SK-N-SH (cell line): ENCODE measurements around the gene PARVA. TPM values are rescaled to one million over a fixed set of nuclear protein-coding genes. Genes with fewer than 3 reads are reported as not detected.

Experiments used
- CTCF ChIA-PET: fragments of 300-600, 350-600 bp; formaldehyde crosslinking; extraction: SDS; loops from one replicate; lab custom pipeline; 2021; lab: Yijun Ruan, JAX
- POLR2A ChIA-PET: fragments of 350-600 bp; sonication (Branson Sonifier 250); formaldehyde crosslinking; extraction: SDS; loops from one replicate; lab custom pipeline; 2020; ENCODE audit warnings: antibody characterized with exemption, inconsistent platforms; lab: Yijun Ruan, JAX
- DNase-seq: peaks from one replicate; pipeline ENCODE4 v3.0.0; 2012
- H2AFZ ChIP-seq: fragments of 200-600 bp; sonication (generic); 2 replicates; pipeline ENCODE4 v1.8.1; 2016; ENCODE audit warnings: antibody characterized with exemption, mild to moderate bottlenecking, low read depth
- H3F3A ChIP-seq: fragments of 200-600 bp; sonication (generic); replicated peaks from 2 replicates; pipeline ENCODE3; 2016; ENCODE audit warnings: antibody characterized with exemption, mild to moderate bottlenecking; ENCODE audit not compliant: insufficient read depth
- H3K27ac ChIP-seq, 2 experiments: fragments of 200-500 bp in 1 of 2; fragments of 200-600 bp in 1 of 2; sonication (Bioruptor generic) in 1 of 2; sonication (generic), shearing (Covaris generic) in 1 of 2; 2 replicates each; pipeline versions ENCODE4 v1.5.1 to v1.6.1; 2014 to 2016; ENCODE audit warnings: low read depth in 2 of 2, inconsistent platforms in 1 of 2, low read length in 1 of 2, mild to moderate bottlenecking in 1 of 2, mixed read lengths in 1 of 2
- H3K27me3 ChIP-seq: fragments of 200-600 bp; sonication (generic), shearing (Covaris generic); 2 replicates; pipeline ENCODE4 v1.6.1; 2016; ENCODE audit warnings: mixed run types; ENCODE audit not compliant: insufficient read depth
- H3K36me3 ChIP-seq, 2 experiments: fragments of 200-500 bp in 1 of 2; fragments of 200-600 bp in 1 of 2; sonication (Bioruptor generic) in 1 of 2; sonication (generic) in 1 of 2; replicated peaks in 1 of 2; 2 replicates each; pipeline versions ENCODE3 to v1.5.1; 2014 to 2016; ENCODE audit warnings: low read length in 1 of 2, mild to moderate bottlenecking in 1 of 2; ENCODE audit not compliant: insufficient read depth in 2 of 2, control insufficient read depth in 1 of 2
- H3K4me1 ChIP-seq, 2 experiments: fragments of 200-500 bp in 1 of 2; fragments of 200-600 bp in 1 of 2; sonication (Bioruptor generic) in 1 of 2; sonication (generic), shearing (Covaris generic) in 1 of 2; 2 replicates each; pipeline versions ENCODE4 v1.5.1 to v1.6.1; 2014 to 2016; ENCODE audit warnings: low read depth in 1 of 2, low read length in 1 of 2, mixed run types in 1 of 2; ENCODE audit not compliant: insufficient read depth in 2 of 2, control insufficient read depth in 1 of 2
- H3K4me2 ChIP-seq: fragments of 200-600 bp; sonication (generic), shearing (Covaris generic); 2 replicates; pipeline ENCODE4 v1.6.1; 2017; ENCODE audit warnings: mixed run types
- H3K4me3 ChIP-seq, 2 experiments: fragments of 200-500 bp in 1 of 2; fragments of 200-600 bp in 1 of 2; sonication (Bioruptor generic) in 1 of 2; sonication (generic), shearing (Covaris generic) in 1 of 2; 2 replicates each; pipeline versions ENCODE4 v1.5.1 to v1.8.1; 2014 to 2016; ENCODE audit warnings: low read depth in 2 of 2, inconsistent platforms in 1 of 2, low read length in 1 of 2, mild to moderate bottlenecking in 1 of 2, mixed read lengths in 1 of 2, moderate library complexity in 1 of 2
- H3K79me2 ChIP-seq: fragments of 200-600 bp; sonication (generic); 2 replicates; pipeline ENCODE4 v1.8.1; 2017; ENCODE audit warnings: mild to moderate bottlenecking; ENCODE audit not compliant: insufficient read depth
- H3K9ac ChIP-seq: fragments of 200-600 bp; sonication (generic); 2 replicates; pipeline ENCODE4 v1.6.1; 2017; ENCODE audit warnings: mixed run types
- H3K9me2 ChIP-seq: fragments of 200-600 bp; sonication (generic); 2 replicates; pipeline ENCODE4 v1.6.1; 2017; ENCODE audit warnings: mixed run types
- H3K9me3 ChIP-seq: fragments of 200-600 bp; sonication (generic); 2 replicates; pipeline ENCODE4 v1.6.1; 2017; ENCODE audit warnings: mixed run types, mild to moderate bottlenecking, moderate library complexity
- H4K20me1 ChIP-seq: fragments of 200-600 bp; sonication (generic); 2 replicates; pipeline ENCODE4 v1.6.1; 2017; ENCODE audit warnings: mild to moderate bottlenecking, mixed run types; ENCODE audit not compliant: insufficient read depth
- CHD2 ChIP-seq: fragments of 150-350 bp; IDR thresholded peaks from 2 replicates; pipeline ENCODE4 v1.6.1; 2018; ENCODE audit warnings: low read length; ENCODE audit not compliant: partially characterized antibody
- CTCF ChIP-seq: fragments of 200-600 bp; sonication (generic); IDR thresholded peaks from 2 replicates; pipeline ENCODE4 v1.6.1; 2017; ENCODE audit warnings: antibody characterized with exemption, mild to moderate bottlenecking, moderate library complexity
- ELF1 ChIP-seq: IDR thresholded peaks from 2 replicates; pipeline ENCODE4 v1.4.0; 2012
- EP300 ChIP-seq, 2 experiments: IDR thresholded peaks; 2 replicates each; pipeline versions ENCODE4 v1.4.0 to v1.6.1; 2012; ENCODE audit warnings: borderline replicate concordance in 1 of 2, low read depth in 1 of 2, low read length in 1 of 2
- EZH2phosphoT487 ChIP-seq: fragments of 200-600 bp; sonication (generic); IDR thresholded peaks from 2 replicates; pipeline ENCODE4 v1.6.1; 2017; ENCODE audit warnings: low read depth, mixed run types, mild to moderate bottlenecking, antibody characterized with exemption, moderate library complexity, borderline replicate concordance
- FOXJ3 ChIP-seq: sonication (generic); formaldehyde crosslinking; IDR thresholded peaks from 2 replicates; pipeline ENCODE4 v1.5.1; 2020; ENCODE audit warnings: mild to moderate bottlenecking, missing genetic modification reagents
- MXI1 ChIP-seq: IDR thresholded peaks from 2 replicates; pipeline ENCODE4 v1.6.1; 2012; ENCODE audit warnings: mild to moderate bottlenecking, low read depth, low read length, improper control_type of control experiment
- POLR2AphosphoS5 ChIP-seq: IDR thresholded peaks from 2 replicates; pipeline ENCODE4 v1.6.1; 2012; ENCODE audit warnings: low read depth, low read length
- RAD21 ChIP-seq: IDR thresholded peaks from 2 replicates; pipeline ENCODE4 v1.6.1; 2012; ENCODE audit warnings: mild to moderate bottlenecking, low read length
- RFX5 ChIP-seq: IDR thresholded peaks from 2 replicates; pipeline ENCODE4 v1.6.1; 2012; ENCODE audit warnings: mild to moderate bottlenecking, improper control_type of control experiment, low read length
- RXRA ChIP-seq: IDR thresholded peaks from 2 replicates; pipeline ENCODE4 v1.4.0; 2012; ENCODE audit warnings: low read depth, mild to moderate bottlenecking, borderline replicate concordance
- TCF12 ChIP-seq: IDR thresholded peaks from 2 replicates; pipeline ENCODE4 v1.4.0; 2012
- WGBS: methylation state at CpG from one replicate; pipeline ENCODE4 v1.1.6; 2017; ENCODE audit warnings: low lambda C conversion rate; 5-methylcytosine and 5-hydroxymethylcytosine counted together
- polyA plus RNA-seq, 3 experiments: library from polyadenylated mRNA; depleted of rRNA; stranded (reverse); fragments of >200 nt; gene quantifications; 2 replicates each; pipeline ENCODE4 v1.2.3, GENCODE V29; 2012
- TF ChIP-seq, protein P1 (sequence below): IDR thresholded peaks from 2 replicates; pipeline ENCODE4 v1.4.0; 2012; ENCODE audit warnings: low read depth, borderline replicate concordance
- TF ChIP-seq, protein P2 (sequence below): fragments of 150-350 bp; IDR thresholded peaks from 2 replicates; pipeline ENCODE4 v1.6.1; 2017; ENCODE audit warnings: antibody characterized with exemption, low read length, low read depth, borderline replicate concordance

Gene PARVA
- polyA plus RNA-seq, 1 of the 3 experiments (the other 2 are of a cell fraction) = 27.6 TPM

DNA sequence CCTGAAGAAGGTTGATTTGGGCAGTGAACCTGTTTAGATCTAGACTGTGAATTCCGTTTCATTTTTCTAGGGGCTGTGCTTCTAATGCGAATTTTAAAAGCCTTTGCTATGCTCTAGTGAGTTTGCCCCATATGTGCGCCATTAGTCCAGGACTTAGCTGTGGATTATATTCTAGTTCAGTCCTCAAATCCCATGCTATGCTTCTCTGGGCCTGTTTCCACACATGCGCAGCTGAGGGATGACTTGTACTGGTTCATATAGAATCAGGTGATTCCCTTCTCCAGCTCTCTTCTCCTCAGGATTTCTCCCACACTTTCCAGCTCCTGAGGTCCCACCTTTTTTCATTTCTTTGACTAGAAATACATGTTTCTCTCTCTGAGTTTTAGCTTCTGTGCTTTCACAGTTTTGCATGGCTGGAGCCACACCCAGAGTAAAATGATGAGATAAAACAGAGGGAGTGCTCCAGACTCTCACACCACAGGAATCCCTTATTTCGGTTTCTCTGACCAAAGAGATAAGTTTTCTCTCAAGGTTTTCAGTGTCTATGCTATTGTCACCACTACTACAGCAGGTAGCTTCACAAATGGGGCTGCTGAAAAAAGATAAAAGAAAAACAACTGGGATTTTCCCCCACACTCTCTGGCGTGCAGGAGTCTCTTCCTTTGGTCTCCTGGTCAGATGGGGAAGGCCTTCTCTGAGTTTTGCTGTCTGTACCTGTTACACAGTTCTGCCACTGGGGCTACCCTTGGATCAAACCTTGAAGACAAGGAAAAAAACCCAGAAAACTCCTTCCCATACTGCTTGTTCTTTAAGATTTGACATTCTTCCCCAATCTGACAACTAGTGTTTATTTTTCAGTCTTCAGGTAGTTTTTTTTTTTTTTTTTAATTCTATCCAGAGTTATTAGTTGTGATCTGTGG lies 200.6 kb downstream of the PARVA start:
- DNase-seq = no peak
- POLR2A ChIA-PET = no interaction called here
- Histone ChIP-seq H3K27me3 (no peaks in the 10 kb centered on the region), H3K4me3 (no peak overlapping the region), H3K79me2 (no peaks in the 10 kb centered on the region), H4K20me1 (no peaks in the 10 kb centered on the region), H2AFZ (no peak overlapping the region; the same call in 1 of the 2 replicates), H3K9me3 (no peaks in the 10 kb centered on the region), H3K36me3 (no peaks in the 10 kb centered on the region), H3K4me2 (no peak overlapping the region), H3K9ac (no peak overlapping the region), H3K4me1 (peaks cover 5 to 9% of the 10 kb centered on the region in 2 experiments; a peak in 3 of 4 replicates), H3K9me2 (no peaks in the 10 kb centered on the region), H3K27ac (no peak overlapping the region), H3F3A (peaks cover 17% of the 10 kb centered on the region)
- 80% methylated on average over 6 of the region's 6 CpGs for WGBS
- CTCF ChIA-PET = interaction anchor here (0.6 to 1.3 kb wide), 2 partner anchors 14 to 165 kb away, joined by 3 read pairs; no protein-coding TSS in a partner anchor
- TF ChIP-seq FOXJ3 (CRISPR knock-in tag) (no peak), EZH2phosphoT487 (no peak), POLR2AphosphoS5 (no peak), ELF1 (no peak), CTCF (peak; percentile 25; the same call in 1 of the 2 replicates)
- TF ChIP-seq, protein P1, sequence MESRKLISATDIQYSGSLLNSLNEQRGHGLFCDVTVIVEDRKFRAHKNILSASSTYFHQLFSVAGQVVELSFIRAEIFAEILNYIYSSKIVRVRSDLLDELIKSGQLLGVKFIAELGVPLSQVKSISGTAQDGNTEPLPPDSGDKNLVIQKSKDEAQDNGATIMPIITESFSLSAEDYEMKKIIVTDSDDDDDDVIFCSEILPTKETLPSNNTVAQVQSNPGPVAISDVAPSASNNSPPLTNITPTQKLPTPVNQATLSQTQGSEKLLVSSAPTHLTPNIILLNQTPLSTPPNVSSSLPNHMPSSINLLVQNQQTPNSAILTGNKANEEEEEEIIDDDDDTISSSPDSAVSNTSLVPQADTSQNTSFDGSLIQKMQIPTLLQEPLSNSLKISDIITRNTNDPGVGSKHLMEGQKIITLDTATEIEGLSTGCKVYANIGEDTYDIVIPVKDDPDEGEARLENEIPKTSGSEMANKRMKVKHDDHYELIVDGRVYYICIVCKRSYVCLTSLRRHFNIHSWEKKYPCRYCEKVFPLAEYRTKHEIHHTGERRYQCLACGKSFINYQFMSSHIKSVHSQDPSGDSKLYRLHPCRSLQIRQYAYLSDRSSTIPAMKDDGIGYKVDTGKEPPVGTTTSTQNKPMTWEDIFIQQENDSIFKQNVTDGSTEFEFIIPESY = no peak
- TF ChIP-seq, all 33 proteins: peak for 1

GRCh38 chr11:12581416-12581815 lies 204.0 kb downstream of the PARVA start:
- CTCF ChIA-PET = interaction anchor here (1.3 to 1.7 kb wide), 2 partner anchors 11 to 13 kb away, joined by 3 to 4 read pairs; no protein-coding TSS in a partner anchor
- no peak for DNase-seq
- peak overlapping the region; percentile 43; the same call in 1 of the 2 replicates for H3K9ac ChIP-seq

More at GRCh38 chr11:12581416-12581815, 204.0 kb downstream of the PARVA start:
- Histone ChIP-seq H3K27me3 (no peaks in the 10 kb centered on the region), H3K4me1 (peaks cover 5 to 9% of the 10 kb centered on the region in 2 experiments; a peak in 3 of 4 replicates), H3K4me2 (peak overlapping the region; percentile 54; the same call in 1 of the 2 replicates), H3F3A (peaks cover 17% of the 10 kb centered on the region), H3K27ac (peak overlapping the region in 1 of 2 experiments; percentile 75; a peak in 2 of 4 replicates), H2AFZ (peak overlapping the region; percentile 53; the same call in 1 of the 2 replicates), H3K9me2 (no peaks in the 10 kb centered on the region), H3K79me2 (no peaks in the 10 kb centered on the region), H3K36me3 (no peaks in the 10 kb centered on the region), H4K20me1 (no peaks in the 10 kb centered on the region), H3K9me3 (no peaks in the 10 kb centered on the region), H3K4me3 (no peak overlapping the region)
- WGBS = 75% methylated on average over 3 of the region's 3 CpGs
- POLR2A ChIA-PET = no interaction called here
- TF ChIP-seq RFX5 (no peak), TCF12 (no peak), EP300 (IDR thresholded peaks at IDR 0.05; ENCODE audit: borderline replicate concordance in 1 of 2, low read depth in 1 of 2, low read length in 1 of 2) (no peak), RXRA (no peak), CTCF (no peak), MXI1 (no peak), CHD2 (no peak), RAD21 (no peak)
- TF ChIP-seq, protein P2, sequence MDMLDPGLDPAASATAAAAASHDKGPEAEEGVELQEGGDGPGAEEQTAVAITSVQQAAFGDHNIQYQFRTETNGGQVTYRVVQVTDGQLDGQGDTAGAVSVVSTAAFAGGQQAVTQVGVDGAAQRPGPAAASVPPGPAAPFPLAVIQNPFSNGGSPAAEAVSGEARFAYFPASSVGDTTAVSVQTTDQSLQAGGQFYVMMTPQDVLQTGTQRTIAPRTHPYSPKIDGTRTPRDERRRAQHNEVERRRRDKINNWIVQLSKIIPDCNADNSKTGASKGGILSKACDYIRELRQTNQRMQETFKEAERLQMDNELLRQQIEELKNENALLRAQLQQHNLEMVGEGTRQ = no peak
